H1 (cell line): ENCODE measurements around the gene REPIN1.

Source experiments
- ASH2L ChIP-seq: fragments of 200-600, 300-600 bp; sonication (generic); IDR thresholded peaks from one replicate; pipeline ENCODE4 v1.7.1; 2017; ENCODE audit warnings: low read length
- CEBPB ChIP-seq: IDR thresholded peaks from 2 replicates; pipeline ENCODE4 v1.6.1; 2012; ENCODE audit warnings: low read depth, low read length
- EZH2 ChIP-seq: fragments of 200-600 bp; sonication (generic); IDR thresholded peaks from 2 replicates; pipeline ENCODE4 v1.7.1; 2012; ENCODE audit warnings: low read depth, mild to moderate bottlenecking, moderate library complexity, low read length, inconsistent platforms; ENCODE audit not compliant: severe bottlenecking
- GABPA ChIP-seq: IDR thresholded peaks from 2 replicates; pipeline ENCODE4 v1.6.1; 2011; ENCODE audit warnings: mild to moderate bottlenecking, low read length, moderate library complexity, borderline replicate concordance; ENCODE audit not compliant: insufficient read depth
- KDM1A ChIP-seq: fragments of 200-600, 300-600 bp; sonication (generic); IDR thresholded peaks from 2 replicates; pipeline ENCODE4 v1.7.1; 2016; ENCODE audit warnings: mild to moderate bottlenecking, low read length, borderline replicate concordance
- POLR2AphosphoS5 ChIP-seq: IDR thresholded peaks from 2 replicates; pipeline ENCODE4 v1.6.1; 2011; ENCODE audit warnings: low read depth, low read length
- TCF12 ChIP-seq: IDR thresholded peaks from 2 replicates; pipeline ENCODE4 v1.6.1; 2011; ENCODE audit warnings: low read depth, mild to moderate bottlenecking, low read length
- ZNF274 ChIP-seq: IDR thresholded peaks from 2 replicates; pipeline ENCODE4 v1.7.0; 2012; ENCODE audit warnings: low read length, borderline replicate concordance; ENCODE audit errors: extremely low read depth
- TF ChIP-seq, protein P1 (sequence below), 3 experiments: IDR thresholded peaks; 1 replicate in 2 of 3; 2 replicates in 1 of 3; pipeline versions ENCODE4 v1.5.1 to v1.6.1; 2011; ENCODE audit warnings: low read length in 3 of 3, mild to moderate bottlenecking in 3 of 3, inconsistent platforms in 2 of 3, low read depth in 1 of 3, moderate library complexity in 1 of 3; ENCODE audit not compliant: insufficient read depth in 1 of 3; ENCODE audit errors: control extremely low read depth in 1 of 3

DNA sequence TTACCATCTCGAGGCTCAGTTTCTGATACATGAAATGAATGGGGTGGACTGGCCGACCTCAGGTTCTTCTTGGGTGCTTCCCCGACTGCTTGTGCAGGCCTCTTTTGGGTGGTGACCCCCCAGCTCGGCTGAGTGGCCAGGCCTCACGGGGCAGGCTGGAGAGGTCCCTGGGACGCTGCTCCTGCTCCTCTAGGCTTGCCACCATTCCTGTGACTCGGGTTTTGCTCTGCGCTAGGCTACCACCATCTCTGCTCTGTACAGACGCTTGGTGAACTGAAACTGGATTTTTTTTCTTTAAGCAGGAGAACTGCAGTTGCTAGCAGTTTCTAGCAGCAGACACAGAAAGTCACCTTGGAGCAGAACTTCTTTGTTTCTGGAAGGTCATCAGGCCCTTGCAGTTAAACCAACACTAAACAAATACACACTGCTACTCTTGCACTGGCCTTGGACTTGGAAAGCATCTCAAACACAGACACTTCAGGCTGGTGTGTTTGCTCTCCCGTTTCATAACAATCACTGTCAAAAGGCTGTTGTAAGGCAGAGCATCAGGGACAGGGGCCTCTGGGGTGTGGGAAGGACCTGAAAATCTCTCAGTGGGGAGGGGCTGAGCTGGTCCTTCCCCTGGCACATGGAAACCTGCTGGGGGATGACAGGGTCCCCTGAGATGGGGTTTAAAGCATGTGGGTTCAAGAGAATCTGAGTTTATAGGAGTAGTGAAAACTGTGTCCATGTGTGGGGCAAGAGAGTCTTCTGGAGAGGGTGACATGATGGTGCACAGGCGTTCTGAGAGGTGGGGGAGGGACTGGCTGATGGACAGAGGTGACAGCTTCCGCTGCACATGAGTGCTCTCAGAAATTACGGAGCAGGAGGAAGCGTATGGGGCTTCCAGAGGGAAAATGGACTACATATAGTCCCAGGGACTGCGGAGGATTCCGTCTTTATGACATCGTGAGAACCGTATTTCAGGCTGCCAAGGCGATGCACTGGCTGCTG is 46.8 kb downstream of the REPIN1 start:
- TF ChIP-seq, protein P1, sequence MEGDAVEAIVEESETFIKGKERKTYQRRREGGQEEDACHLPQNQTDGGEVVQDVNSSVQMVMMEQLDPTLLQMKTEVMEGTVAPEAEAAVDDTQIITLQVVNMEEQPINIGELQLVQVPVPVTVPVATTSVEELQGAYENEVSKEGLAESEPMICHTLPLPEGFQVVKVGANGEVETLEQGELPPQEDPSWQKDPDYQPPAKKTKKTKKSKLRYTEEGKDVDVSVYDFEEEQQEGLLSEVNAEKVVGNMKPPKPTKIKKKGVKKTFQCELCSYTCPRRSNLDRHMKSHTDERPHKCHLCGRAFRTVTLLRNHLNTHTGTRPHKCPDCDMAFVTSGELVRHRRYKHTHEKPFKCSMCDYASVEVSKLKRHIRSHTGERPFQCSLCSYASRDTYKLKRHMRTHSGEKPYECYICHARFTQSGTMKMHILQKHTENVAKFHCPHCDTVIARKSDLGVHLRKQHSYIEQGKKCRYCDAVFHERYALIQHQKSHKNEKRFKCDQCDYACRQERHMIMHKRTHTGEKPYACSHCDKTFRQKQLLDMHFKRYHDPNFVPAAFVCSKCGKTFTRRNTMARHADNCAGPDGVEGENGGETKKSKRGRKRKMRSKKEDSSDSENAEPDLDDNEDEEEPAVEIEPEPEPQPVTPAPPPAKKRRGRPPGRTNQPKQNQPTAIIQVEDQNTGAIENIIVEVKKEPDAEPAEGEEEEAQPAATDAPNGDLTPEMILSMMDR (IDR thresholded peaks at IDR 0.05; ENCODE audit: control extremely low read depth in 1 of 3, insufficient read depth in 1 of 3, low read depth in 1 of 3, low read length in 3 of 3), result no peak
- TF ChIP-seq GABPA (no peak), TCF12 (no peak), POLR2AphosphoS5 (no peak), KDM1A (no peak), EZH2 (no peak), CEBPB (no peak), ZNF274 (no peak), ASH2L (no peak)
